Activated T-helper 2 cell treated with anti-CD3 and anti-CD28 coated beads, Interferon-gamma antibody, Interleukin-2, Interleukin-4, amounts not matched to agents 10 μg/mL and 5 μg/mL and 100 μg/mL, durations not matched to agents 14 hours and 24 hours and 36 hours (primary cell): Measurements from ENCODE around the gene HNRNPUL1. TPM values are rescaled to one million over a fixed set of nuclear protein-coding genes. Genes with fewer than 3 reads are reported as not detected.

Source experiments
- DNase-seq: peaks from one replicate; pipeline ENCODE4 v3.0.0; 2021; ENCODE audit warnings: low spot score
- H3K27ac Mint-ChIP-seq: one replicate; pipeline ENCODE4 v1.8.0; 2021; ENCODE audit warnings: mixed read lengths
- H3K27me3 Mint-ChIP-seq: one replicate; pipeline ENCODE4 v1.8.0; 2021; ENCODE audit warnings: low read depth, mixed read lengths
- H3K36me3 Mint-ChIP-seq: one replicate; pipeline ENCODE4 v1.8.0; 2021; ENCODE audit warnings: low read depth, mixed read lengths
- H3K4me1 Mint-ChIP-seq: one replicate; pipeline ENCODE4 v1.8.0; 2021; ENCODE audit warnings: low read depth, mixed read lengths
- H3K4me3 Mint-ChIP-seq: one replicate; pipeline ENCODE4 v1.8.0; 2021; ENCODE audit warnings: low read depth, mild to moderate bottlenecking, moderate library complexity, mixed read lengths
- H3K9me3 Mint-ChIP-seq: one replicate; pipeline ENCODE4 v1.8.0; 2021; ENCODE audit warnings: mixed read lengths
- intact Hi-C: fragments of 100-400 bp; cut with micrococcal nuclease; formaldehyde crosslinking; loops from one replicate; pipeline ENCODE4 v1.15.1; 2023
- total RNA-seq: library from RNA; stranded (reverse); gene quantifications from 2 replicates; pipeline ENCODE4 v1.2.3, GENCODE V29; 2022

Gene HNRNPUL1
- total RNA-seq, 1 donor from 2014 or later: 294 TPM

GRCh38 chr19:41322451-41322850 lies 58.3 kb downstream of the HNRNPUL1 start:
- Mint-ChIP-seq H3K27me3 (no peaks in the 10 kb centered on the region), H3K27ac (peak overlapping the region; percentile 83), H3K4me1 (peaks cover 27% of the 10 kb centered on the region), H3K9me3 (no peaks in the 10 kb centered on the region), H3K36me3 (peaks cover 73% of the 10 kb centered on the region), H3K4me3 (no peak overlapping the region)
- intact Hi-C loops: no loop called here
- no peak for DNase-seq

GRCh38 chr19:41323023-41323422 lies 58.9 kb downstream of the HNRNPUL1 start:
- H3K27me3 Mint-ChIP-seq: no peaks in the 10 kb centered on the region
- no peak for DNase-seq
- H3K36me3 Mint-ChIP-seq: peaks cover 70% of the 10 kb centered on the region
- intact Hi-C loops: no loop called here
- peaks cover 30% of the 10 kb centered on the region for H3K4me1 Mint-ChIP-seq
- H3K27ac Mint-ChIP-seq: peak overlapping the region; percentile 83
- H3K9me3 Mint-ChIP-seq: no peaks in the 10 kb centered on the region
- no peak overlapping the region for H3K4me3 Mint-ChIP-seq

GRCh38 chr19:41323430-41324125 lies 59.4 kb downstream of the HNRNPUL1 start:
- Mint-ChIP-seq H3K27ac (peak overlapping the region; percentile 83), H3K36me3 (peaks cover 72% of the 10 kb centered on the region), H3K4me1 (peaks cover 36% of the 10 kb centered on the region), H3K4me3 (no peak overlapping the region), H3K27me3 (no peaks in the 10 kb centered on the region), H3K9me3 (no peaks in the 10 kb centered on the region)
- intact Hi-C loops: no loop called here
- no peak for DNase-seq

GRCh38 chr19:41324231-41324702 lies 60.1 kb downstream of the HNRNPUL1 start:
- H3K4me3 Mint-ChIP-seq: no peak overlapping the region
- no peaks in the 10 kb centered on the region for H3K9me3 Mint-ChIP-seq
- intact Hi-C loops: no loop called here
- H3K4me1 Mint-ChIP-seq: peaks cover 41% of the 10 kb centered on the region
- H3K27me3 Mint-ChIP-seq: no peaks in the 10 kb centered on the region
- H3K36me3 Mint-ChIP-seq: peaks cover 71% of the 10 kb centered on the region
- no peak for DNase-seq
- peak overlapping the region; percentile 79 for H3K27ac Mint-ChIP-seq

- Mint-ChIP-seq H3K9me3 (no peaks in the 10 kb centered on the region), H3K27me3 (no peaks in the 10 kb centered on the region), H3K4me1 (peaks cover 41% of the 10 kb centered on the region), H3K4me3 (peak overlapping the region; percentile 47), H3K27ac (peak overlapping the region; percentile 79), H3K36me3 (peaks cover 63% of the 10 kb centered on the region)
- no peak for DNase-seq
- intact Hi-C loops: no loop called here
Observed at GRCh38 chr19:41324921-41325639, 60.9 kb downstream of the HNRNPUL1 start.

- peaks cover 43% of the 10 kb centered on the region for H3K4me1 Mint-ChIP-seq
- H3K27me3 Mint-ChIP-seq: no peaks in the 10 kb centered on the region
- intact Hi-C loops: no loop called here
- H3K4me3 Mint-ChIP-seq: no peak overlapping the region
- DNase-seq: no peak
- H3K9me3 Mint-ChIP-seq: no peaks in the 10 kb centered on the region
- H3K27ac Mint-ChIP-seq: peak overlapping the region; percentile 63
- H3K36me3 Mint-ChIP-seq: peaks cover 63% of the 10 kb centered on the region
Observed at GRCh38 chr19:41325640-41325946, 61.4 kb downstream of the HNRNPUL1 start.

- no peak for DNase-seq
- Mint-ChIP-seq H3K27me3 (no peaks in the 10 kb centered on the region), H3K4me1 (peaks cover 44% of the 10 kb centered on the region), H3K9me3 (no peaks in the 10 kb centered on the region), H3K27ac (peak overlapping the region; percentile 94), H3K36me3 (peaks cover 62% of the 10 kb centered on the region), H3K4me3 (peak overlapping the region; percentile 58)
- intact Hi-C loops: loop anchor here (2.0 kb wide), 1 partner anchor 15 kb away; the partner anchor contains the start of gene CCDC97
Observed at GRCh38 chr19:41325947-41326706, 62.0 kb downstream of the HNRNPUL1 start.

GRCh38 chr19:41327076-41327575 lies 63.0 kb downstream of the HNRNPUL1 start:
- Mint-ChIP-seq H3K9me3 (no peaks in the 10 kb centered on the region), H3K27ac (peak overlapping the region; percentile 94), H3K36me3 (peaks cover 68% of the 10 kb centered on the region), H3K27me3 (no peaks in the 10 kb centered on the region), H3K4me1 (peaks cover 51% of the 10 kb centered on the region), H3K4me3 (peak overlapping the region; percentile 58)
- DNase-seq: no peak
- intact Hi-C loops: loop anchor here (2.0 kb wide), 1 partner anchor 16 kb away; the partner anchor contains the start of gene CCDC97

- intact Hi-C loops: loop anchor here (1.0 to 2.0 kb wide), 2 partner anchors 17 to 24 kb away; partner anchors contain the start of gene CCDC97
- peak; percentile 68 for DNase-seq
- peaks cover 50% of the 10 kb centered on the region for H3K4me1 Mint-ChIP-seq
- no peaks in the 10 kb centered on the region for H3K9me3 Mint-ChIP-seq
- H3K4me3 Mint-ChIP-seq: peak overlapping the region; percentile 73
- H3K36me3 Mint-ChIP-seq: peaks cover 70% of the 10 kb centered on the region
- no peaks in the 10 kb centered on the region for H3K27me3 Mint-ChIP-seq
- peak overlapping the region; percentile 92 for H3K27ac Mint-ChIP-seq
Observed at GRCh38 chr19:41327576-41328156, 63.5 kb downstream of the HNRNPUL1 start.

GRCh38 chr19:41328157-41328841 lies 64.1 kb downstream of the HNRNPUL1 start:
- intact Hi-C loops: loop anchor here (1.0 kb wide), 1 partner anchor 23 kb away; no protein-coding TSS in a partner anchor
- Mint-ChIP-seq H3K27ac (peak overlapping the region; percentile 92), H3K4me1 (peaks cover 44% of the 10 kb centered on the region), H3K27me3 (no peaks in the 10 kb centered on the region), H3K9me3 (no peaks in the 10 kb centered on the region), H3K36me3 (peaks cover 67% of the 10 kb centered on the region), H3K4me3 (peak overlapping the region; percentile 73)
- DNase-seq: peak; percentile 47

- DNase-seq: no peak
- Mint-ChIP-seq H3K27ac (peak overlapping the region; percentile 92), H3K4me1 (peaks cover 46% of the 10 kb centered on the region), H3K9me3 (no peaks in the 10 kb centered on the region), H3K4me3 (peak overlapping the region; percentile 73), H3K36me3 (peaks cover 71% of the 10 kb centered on the region), H3K27me3 (no peaks in the 10 kb centered on the region)
- intact Hi-C loops: loop anchor here (1.0 kb wide), 1 partner anchor 22 kb away; no protein-coding TSS in a partner anchor
Observed at GRCh38 chr19:41328842-41329225, 64.7 kb downstream of the HNRNPUL1 start.

- Mint-ChIP-seq H3K9me3 (no peaks in the 10 kb centered on the region), H3K27me3 (no peaks in the 10 kb centered on the region), H3K27ac (peak overlapping the region; percentile 68), H3K4me3 (no peak overlapping the region), H3K4me1 (peaks cover 44% of the 10 kb centered on the region), H3K36me3 (peaks cover 68% of the 10 kb centered on the region)
- DNase-seq: no peak
- intact Hi-C loops: no loop called here
Observed at GRCh38 chr19:41330481-41330880, 66.3 kb downstream of the HNRNPUL1 start.
